Activated naive CD8-positive, alpha-beta T cell treated with anti-CD3 and anti-CD28 coated beads, Interleukin-2, amount 50 U/mL, for 16 hours (primary cell): ENCODE results near the gene ASNSD1.

Experiments
- DNase-seq: peaks from one replicate; pipeline ENCODE4 v3.0.0-alpha.2; 2020; ENCODE audit warnings: low read depth, low spot score

Gene ASNSD1

GRCh38 chr2:189661148-189661956, at the start of gene ASNSD1:
Gene ASNSD1, plus strand, starts transcription at chr2:189661459. Its CDS starts 4,674 bp downstream, at chr2:189666133.
- peak; percentile 96 for DNase-seq

GRCh38 chr2:189613077-189613636, 48.1 kb upstream of the ASNSD1 start:
- no peak for DNase-seq

- no peak for DNase-seq
These were observed 47.4 kb upstream of the ASNSD1 start for GRCh38 chr2:189613650-189614420.

- no peak for DNase-seq
These were observed 46.7 kb upstream of the ASNSD1 start for GRCh38 chr2:189614585-189614984.

DNA sequence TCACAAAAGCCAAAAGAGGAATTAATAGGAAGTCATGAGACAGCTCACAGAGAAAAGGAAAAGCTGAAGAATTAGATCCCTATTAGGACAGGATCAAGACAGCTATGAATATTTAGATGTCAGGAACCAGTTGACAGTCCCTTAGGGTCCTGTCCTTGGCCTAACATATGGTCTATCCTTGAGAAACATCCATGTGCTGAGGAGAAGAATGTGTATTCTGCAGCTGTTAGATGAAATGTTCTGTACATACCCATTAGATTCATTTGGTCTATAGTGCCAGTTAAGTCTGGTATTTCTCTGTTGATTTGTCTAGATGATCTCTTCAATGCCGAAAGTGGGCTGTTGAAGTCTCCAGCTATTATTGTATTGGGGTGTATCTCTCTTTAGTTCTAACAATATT, 43.1 kb upstream of the ASNSD1 start:
- DNase-seq = no peak

GRCh38 chr2:189621781-189622180, 39.5 kb upstream of the ASNSD1 start:
- DNase-seq = no peak

DNA sequence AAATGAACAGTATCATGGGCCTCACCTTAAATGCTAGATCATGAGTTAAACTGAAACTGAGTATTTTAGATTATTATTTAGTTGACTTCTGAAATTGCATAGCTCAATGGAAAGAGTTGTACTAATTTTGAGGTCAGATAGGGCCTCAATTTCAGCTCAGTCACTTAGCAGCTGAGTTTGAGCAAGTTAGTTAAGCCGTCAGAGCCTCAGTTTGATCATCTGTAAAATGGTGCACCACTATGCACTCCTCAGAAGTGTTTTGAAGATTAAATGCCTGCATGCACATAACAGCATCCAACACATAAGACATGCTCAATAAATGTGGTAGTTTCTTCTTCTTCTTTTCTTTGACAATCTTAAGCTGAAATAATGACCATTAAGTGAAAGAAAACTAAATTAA, 38.2 kb upstream of the ASNSD1 start:
- no peak for DNase-seq

GRCh38 chr2:189624648-189625355, 36.5 kb upstream of the ASNSD1 start:
- DNase-seq = no peak

DNA sequence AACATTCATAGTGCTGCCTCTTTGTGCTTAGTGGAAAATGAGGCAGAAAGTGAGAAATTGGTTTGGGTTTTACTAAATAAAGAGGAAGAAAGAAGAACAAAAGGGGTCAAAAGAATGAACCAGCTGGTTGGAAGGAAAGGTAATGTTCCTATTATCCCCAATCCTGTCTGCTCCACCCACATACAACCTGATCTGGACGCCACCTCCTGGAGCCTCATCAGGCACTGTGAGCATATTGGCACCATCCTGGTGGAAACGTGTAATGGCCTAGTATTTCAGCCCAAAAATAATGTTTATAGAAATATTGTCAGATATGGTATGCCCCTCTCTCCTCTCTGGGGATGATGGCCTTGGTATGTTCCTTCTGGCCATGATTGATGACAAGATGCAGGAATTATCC, 35.6 kb upstream of the ASNSD1 start:
- no peak for DNase-seq

GRCh38 chr2:189627789-189628188, 33.5 kb upstream of the ASNSD1 start:
- no peak for DNase-seq

DNA sequence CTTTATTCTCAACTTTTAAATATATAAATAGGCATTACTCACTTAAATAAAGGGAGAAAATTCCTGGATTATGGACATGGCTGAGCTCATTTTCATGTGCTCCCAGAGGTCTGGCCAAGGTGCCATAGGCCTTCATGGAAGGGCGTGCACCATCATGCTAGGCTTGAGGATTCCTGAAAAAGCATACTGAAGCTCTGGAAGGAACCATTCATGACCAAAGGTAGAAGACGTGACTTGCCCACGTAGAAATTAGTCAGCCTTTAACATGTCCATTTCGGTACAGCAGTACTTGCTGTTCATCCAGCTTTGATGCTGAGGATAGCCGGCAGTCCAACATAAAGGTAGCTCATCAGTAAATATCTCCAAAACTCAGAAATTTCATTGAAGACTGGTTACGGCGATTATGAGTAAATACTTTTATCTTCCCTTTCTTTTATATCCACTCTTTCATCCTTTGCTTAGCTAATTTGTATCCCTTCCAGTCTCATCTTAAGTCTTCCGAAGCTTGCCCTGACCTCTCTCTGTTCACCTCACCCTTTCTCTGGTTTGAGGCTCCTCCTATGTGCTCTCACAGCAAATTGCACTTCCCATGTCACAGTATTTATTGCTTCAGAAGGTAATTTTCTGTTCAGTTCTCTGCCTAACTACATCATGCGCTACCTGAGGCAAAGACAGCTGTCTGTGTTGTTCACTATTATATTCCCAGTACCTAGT, 32.3 kb upstream of the ASNSD1 start:
- no peak for DNase-seq

DNA sequence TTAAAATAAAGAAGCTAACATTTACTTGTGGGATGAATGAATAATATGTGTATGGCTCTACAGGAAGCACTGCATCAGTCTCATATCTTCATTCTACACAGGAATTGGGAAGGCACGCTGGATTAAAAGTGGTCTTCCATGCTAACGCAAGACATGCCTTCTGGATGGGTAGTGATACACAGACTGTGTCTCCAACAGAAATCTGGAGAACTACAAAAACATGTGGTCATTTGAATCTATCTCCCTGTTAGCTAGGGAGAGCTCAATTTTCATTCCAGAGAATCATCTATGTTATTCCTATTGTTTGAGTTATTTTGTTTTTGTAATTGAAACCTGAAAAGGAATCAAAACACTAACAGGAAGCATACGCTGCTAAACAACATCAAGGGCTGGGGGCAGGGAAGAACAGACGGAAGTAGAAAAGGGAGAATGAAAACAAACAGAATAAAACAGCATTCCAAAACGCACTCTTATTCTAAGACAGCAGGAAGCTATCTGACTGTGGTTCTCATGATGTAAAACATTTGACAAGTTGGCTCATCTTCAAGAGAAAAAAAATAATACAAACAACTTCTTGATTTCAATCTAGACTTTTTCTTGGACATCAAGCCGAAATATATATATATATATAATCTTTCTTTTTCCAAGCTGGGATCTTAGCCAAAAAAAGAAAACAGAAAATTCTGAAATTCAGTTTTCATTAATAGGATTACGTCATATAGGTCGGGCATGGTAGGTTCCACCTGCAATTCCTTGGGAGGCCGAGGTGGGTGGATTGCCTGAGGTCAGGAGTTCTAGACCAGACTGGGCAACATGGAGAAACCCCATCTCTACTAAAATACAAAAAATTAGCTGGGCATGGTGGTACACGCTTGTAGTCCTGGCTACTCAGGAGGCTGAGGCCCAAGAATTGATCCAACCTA, 31.5 kb upstream of the ASNSD1 start:
- no peak for DNase-seq

DNA sequence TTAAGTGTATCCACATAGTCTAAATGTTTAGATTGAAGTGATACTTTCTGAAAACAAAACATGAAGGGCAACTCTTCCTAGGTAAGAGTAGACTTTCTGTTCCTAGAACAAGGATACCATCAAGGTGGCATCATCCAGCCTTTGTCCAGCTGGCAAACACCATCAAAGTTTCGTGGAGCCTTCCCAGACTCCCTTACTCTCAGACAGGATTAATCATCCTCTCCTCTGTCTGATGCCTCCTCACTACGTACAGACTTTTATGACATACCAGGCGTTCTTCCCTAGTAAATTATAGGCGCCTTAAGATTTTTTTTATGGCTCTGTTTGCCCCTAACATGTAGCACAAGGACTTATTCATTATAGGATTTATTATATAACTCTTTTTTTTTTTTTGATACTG, 29.4 kb upstream of the ASNSD1 start:
- no peak for DNase-seq

DNA sequence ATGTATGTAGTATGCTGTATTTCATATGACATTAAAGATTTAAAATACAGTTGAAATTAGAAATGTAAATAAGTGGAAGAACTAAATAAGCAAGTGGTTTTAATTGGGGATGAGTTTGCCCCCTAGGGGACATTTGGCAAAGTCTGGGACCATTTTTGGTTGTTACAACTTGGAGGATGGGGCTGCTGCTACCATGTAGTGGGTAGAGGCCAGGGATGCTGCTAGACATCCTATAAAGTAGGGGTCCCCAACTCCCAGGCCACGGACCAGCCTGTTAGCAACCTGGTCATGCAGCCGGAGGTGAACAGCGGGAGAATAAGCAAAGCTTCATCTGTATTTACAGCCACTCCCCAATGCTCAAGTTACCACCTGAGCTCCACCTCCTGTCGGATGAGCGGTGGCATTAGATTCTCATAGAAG, 27.9 kb upstream of the ASNSD1 start:
- DNase-seq = no peak

GRCh38 chr2:189635353-189635752, 25.9 kb upstream of the ASNSD1 start:
- DNase-seq = no peak

- DNase-seq = no peak
These were observed 22.8 kb upstream of the ASNSD1 start for GRCh38 chr2:189638301-189639006.

GRCh38 chr2:189639007-189639609, 22.2 kb upstream of the ASNSD1 start:
- no peak for DNase-seq

DNA sequence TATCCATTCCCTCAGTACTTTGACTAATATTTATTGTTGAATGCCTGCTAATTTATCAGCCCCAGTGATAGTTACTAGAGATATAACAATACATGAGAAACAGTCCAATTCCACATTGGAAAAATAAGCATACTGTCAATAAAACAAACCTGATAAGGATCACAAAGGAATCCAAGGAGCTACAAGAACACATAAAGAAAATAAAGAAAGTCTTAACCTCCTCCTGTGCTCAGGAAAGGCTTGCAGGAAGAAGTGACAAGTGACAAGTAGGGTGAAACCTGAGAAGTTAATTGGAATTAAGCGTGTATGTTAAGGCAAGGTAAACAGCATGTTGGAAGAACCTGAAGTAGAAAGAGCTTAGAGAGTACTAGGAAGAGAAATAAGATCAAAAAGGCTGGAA, 20.3 kb upstream of the ASNSD1 start:
- no peak for DNase-seq

DNA sequence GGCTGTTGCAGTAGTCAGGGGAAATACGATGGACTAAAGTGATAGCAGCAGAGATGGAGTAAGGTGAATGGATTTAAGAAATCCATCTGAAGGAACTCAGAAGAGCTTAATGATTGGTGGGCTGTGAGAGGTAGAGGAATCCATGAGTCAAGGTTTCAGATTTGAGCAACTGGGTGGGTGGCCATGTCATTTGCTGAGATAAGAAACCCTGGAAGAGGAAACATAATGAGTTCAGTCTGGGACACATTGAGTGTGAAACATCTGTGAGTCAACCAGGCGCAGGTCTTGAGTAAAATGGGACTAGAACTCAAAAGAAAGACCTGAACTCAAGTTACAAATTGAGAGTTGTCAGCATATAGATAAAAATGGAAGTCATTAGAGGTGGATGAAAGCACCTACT, 19.7 kb upstream of the ASNSD1 start:
- no peak for DNase-seq
